SK-MEL-5 (cell line): ENCODE results near the gene PEAK1. TPM values are rescaled to one million over a fixed set of nuclear protein-coding genes. Genes with fewer than 3 reads are reported as not detected.
"Not testable (repeated sequence)": the region's sequence is repeated elsewhere in the genome, so short reads cannot be mapped to it uniquely, and the experiment has no call there.

Experiments
- DNase-seq: peaks from one replicate; pipeline ENCODE4 v3.0.0-alpha.2; 2016; ENCODE audit warnings: low read depth, low spot score
- in situ Hi-C: cut with HindIII; loops from 2 replicates; pipeline ENCODE4 v1.10.0; 2016; ENCODE audit warnings: low sequenced_read_pairs, high pct_unique_total_duplicates, low pct_unique_long_range_greater_than_20kb
- total RNA-seq: library from RNA; depleted of rRNA; stranded (reverse); fragments of >200 nt; shearing (Covaris generic); gene quantifications from 2 replicates; pipeline ENCODE4 v1.2.3, GENCODE V29; 2014

The PEAK1 gene
- total RNA-seq, 1 experiment from 2014 or later, result 17.8 TPM

GRCh38 chr15:77292969-77293558, 126.8 kb downstream of the PEAK1 start:
- in situ Hi-C loops, result no loop called here
- DNase-seq, result no peak

- no peak for DNase-seq
- in situ Hi-C loops, result no loop called here
Measured at GRCh38 chr15:77291107-77291506, 128.8 kb downstream of the PEAK1 start.

GRCh38 chr15:77287385-77287784, 132.5 kb downstream of the PEAK1 start:
- DNase-seq, result no peak
- in situ Hi-C loops, result no loop called here

DNA sequence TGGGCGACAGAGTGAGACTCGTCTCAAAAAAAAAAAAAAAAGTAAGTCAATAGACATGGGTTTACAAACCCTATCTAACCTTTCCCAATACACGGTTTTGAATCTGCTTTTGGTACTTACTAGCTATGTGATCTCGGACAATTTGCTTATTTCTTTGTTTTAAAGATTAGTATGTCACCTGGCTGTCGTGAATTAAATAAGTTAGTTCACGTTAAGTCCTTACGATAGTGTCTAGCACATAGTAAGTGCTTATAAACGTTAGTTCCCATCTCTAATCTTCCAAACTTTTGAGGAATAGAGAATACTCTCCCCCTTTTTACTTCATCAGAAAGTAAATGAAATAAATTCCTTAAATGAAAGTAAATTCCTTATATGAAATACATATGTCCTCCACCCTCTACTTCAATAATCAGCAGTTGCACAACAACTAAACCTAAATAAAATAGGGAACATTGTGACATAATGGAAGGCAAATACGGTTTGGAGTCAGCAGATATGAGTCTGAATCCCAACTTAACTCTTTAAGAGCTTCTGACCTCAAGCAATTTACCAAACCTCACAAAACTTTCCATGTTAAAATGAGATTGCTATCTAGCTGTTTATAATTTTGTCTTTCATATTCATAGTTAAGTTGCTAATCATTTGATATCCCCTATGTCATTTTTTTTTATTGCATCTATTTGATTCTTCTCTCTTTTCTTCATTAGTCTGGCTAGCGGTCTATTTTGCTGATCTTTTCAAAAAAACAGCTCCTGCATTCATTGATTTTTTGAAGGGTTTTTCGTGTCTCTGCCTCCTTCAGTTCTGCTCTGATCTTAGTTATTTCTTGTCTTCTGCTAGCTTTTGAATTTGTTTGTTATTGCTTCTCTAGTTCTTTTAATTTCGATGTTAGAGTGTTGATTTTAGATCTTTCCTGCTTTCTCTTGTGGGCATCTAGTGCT, 134.6 kb downstream of the PEAK1 start:
- no peak for DNase-seq
- in situ Hi-C loops, result no loop called here

- peak; percentile 79 for DNase-seq
- in situ Hi-C loops, result no loop called here
Measured at GRCh38 chr15:77282333-77282732, 137.6 kb downstream of the PEAK1 start.

GRCh38 chr15:77276943-77277342, 143.0 kb downstream of the PEAK1 start:
- in situ Hi-C loops, result no loop called here
- DNase-seq, result no peak

- in situ Hi-C loops, result no loop called here
- DNase-seq, result no peak
Measured at GRCh38 chr15:77276096-77276495, 143.8 kb downstream of the PEAK1 start.

DNA sequence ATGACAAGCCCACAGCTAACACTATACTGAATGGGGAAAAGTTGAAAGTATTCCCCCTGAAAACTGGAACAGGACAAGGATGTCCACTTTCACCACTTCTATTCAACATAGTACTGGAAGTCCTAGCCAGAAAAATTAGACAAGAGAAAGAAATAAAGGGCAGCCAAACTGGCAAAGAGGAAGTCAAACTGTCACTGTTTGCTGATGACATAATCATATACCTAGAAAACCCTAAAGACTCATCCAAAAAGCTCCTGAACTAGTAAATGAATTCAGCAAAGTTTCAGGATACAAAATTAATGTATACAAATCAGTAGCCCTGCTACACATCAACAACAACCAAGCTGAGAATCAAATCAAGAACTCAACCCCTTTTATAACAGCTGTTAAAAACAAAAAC, 146.8 kb downstream of the PEAK1 start:
- DNase-seq, in situ Hi-C loops: not testable (repeated sequence)

- no peak for DNase-seq
- in situ Hi-C loops, result no loop called here
Measured at GRCh38 chr15:77266708-77267386, 153.1 kb downstream of the PEAK1 start.

DNA sequence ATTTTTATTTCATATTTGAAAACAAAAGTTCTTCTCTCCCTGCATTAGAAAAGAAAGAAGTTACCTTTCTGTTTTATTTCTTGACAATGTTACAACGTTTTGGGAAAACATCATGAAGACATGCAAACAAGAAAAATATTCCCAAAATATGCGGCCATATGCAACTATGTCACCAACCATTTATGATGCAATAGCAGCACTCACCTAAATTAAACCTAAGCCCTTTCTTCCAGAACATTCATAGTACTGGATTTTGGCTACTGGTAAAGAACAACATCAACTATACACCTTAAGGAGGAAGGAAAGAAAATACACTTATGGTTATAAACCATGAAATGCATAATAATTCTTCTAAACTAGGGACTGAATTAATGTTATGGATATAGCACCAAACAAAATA, 164.5 kb downstream of the PEAK1 start:
- no peak for DNase-seq
- in situ Hi-C loops, result no loop called here

- in situ Hi-C loops, result no loop called here
- no peak for DNase-seq
Measured at GRCh38 chr15:77251662-77252061, 168.2 kb downstream of the PEAK1 start.

DNA sequence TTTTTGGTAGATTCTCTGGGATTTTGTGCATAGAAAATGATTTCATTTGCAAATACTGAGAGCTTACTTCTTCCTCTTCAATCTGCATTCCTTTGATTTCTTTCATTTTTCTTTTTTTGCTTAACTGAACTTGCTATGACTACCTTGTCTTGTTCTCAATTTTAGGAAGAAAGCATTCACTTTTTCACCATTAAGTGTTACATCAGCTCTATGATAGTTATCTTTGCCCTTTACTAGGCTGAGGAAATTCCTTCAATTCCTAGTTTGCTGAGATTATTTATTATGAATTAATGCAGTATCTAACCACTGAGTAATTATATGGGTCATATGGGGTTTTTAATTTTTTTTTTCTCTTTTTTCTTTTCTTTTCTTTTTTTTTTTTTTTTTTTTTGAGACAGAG, 172.8 kb downstream of the PEAK1 start:
- in situ Hi-C loops, result no loop called here
- DNase-seq, result no peak

- no peak for DNase-seq
Measured at GRCh38 chr15:77243716-77244401, 176.0 kb downstream of the PEAK1 start.

GRCh38 chr15:77243135-77243534, 176.8 kb downstream of the PEAK1 start:
- in situ Hi-C loops, result no loop called here
- no peak for DNase-seq

More at GRCh38 chr15:77243716-77244401, 176.0 kb downstream of the PEAK1 start:
- in situ Hi-C loops, result no loop called here

- DNase-seq, result no peak
- in situ Hi-C loops, result no loop called here
Measured at GRCh38 chr15:77239882-77240608, 179.9 kb downstream of the PEAK1 start.

GRCh38 chr15:77235566-77235965, 184.3 kb downstream of the PEAK1 start:
- no peak for DNase-seq

DNA sequence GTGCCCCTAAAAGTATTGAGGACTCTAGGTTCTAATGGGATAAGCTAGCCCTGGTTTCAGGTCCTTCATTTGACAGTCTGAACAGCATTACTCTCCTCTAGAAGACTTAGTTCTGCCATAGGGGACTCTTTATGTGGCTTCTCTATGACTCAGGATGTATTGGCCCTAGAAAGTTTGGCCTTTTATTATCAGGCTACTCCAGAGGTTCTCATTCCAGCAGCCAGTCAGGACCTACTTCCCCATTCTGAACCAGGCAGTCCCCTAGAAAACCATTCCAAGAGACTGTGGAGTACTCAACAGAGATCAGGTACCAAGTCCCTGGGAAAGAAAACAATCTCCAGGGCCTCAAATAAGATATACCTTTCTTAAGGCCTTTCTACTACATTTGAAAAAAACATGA, 191.1 kb downstream of the PEAK1 start:
- DNase-seq, result no peak
- in situ Hi-C loops, result no loop called here

More at GRCh38 chr15:77235566-77235965, 184.3 kb downstream of the PEAK1 start:
- in situ Hi-C loops, result no loop called here
